ENCODE results near the gene KAT6B.

GRCh38 chr10:74968667-74969061 lies 142.3 kb downstream of the KAT6B start:
- TF ChIP-seq CTCF (IDR thresholded peaks at IDR 0.05; ENCODE audit: poor library complexity): no peak
- no peak for TF ChIP-seq EZH2phosphoT487 (IDR thresholded peaks at IDR 0.05; ENCODE audit: low read depth, severe bottlenecking, unreplicated experiment)

Data from hepatocyte (in vitro differentiated cells).